ENCODE results near the gene DNAJB14. TPM values are rescaled to one million over a fixed set of nuclear protein-coding genes. Genes with fewer than 3 reads are reported as not detected.

Gene DNAJB14
- total RNA-seq, 4 donors from 2014 or later = 27.0 to 38.5 (median 31.7) TPM

- TF ChIP-seq POLR2A (IDR thresholded peaks at IDR 0.05) = no peak
- no peak for TF ChIP-seq CTCF (IDR thresholded peaks at IDR 0.05)
- no peak for TF ChIP-seq EP300 (IDR thresholded peaks at IDR 0.05)
- Histone ChIP-seq H3K9me3 (no peaks in the 10 kb centered on the region), H3K4me1 (peaks cover 0 to 7% (median 0%) of the 10 kb centered on the region in 4 donors), H3K36me3 (no peaks in the 10 kb centered on the region), H3K27ac (no peak overlapping the region), H3K4me3 (no peak overlapping the region), H3K27me3 (no peaks in the 10 kb centered on the region)
- WGBS, 2 donors = 56 to 65% methylated on average over 1 of the region's 1 CpG
- DNase-seq (ENCODE audit: low spot score in 2 of 2) = no peak
These were observed 90.7 kb downstream of the DNAJB14 start for GRCh38 chr4:99855678-99856077.

- Histone ChIP-seq H3K4me1 (peaks cover 0 to 7% (median 0%) of the 10 kb centered on the region in 4 donors), H3K27ac (no peak overlapping the region), H3K36me3 (no peaks in the 10 kb centered on the region), H3K4me3 (no peak overlapping the region), H3K27me3 (no peaks in the 10 kb centered on the region), H3K9me3 (no peaks in the 10 kb centered on the region)
- WGBS, 2 donors = 36 to 50% methylated on average over 1 of the region's 1 CpG
- TF ChIP-seq POLR2A (IDR thresholded peaks at IDR 0.05) (no peak), EP300 (IDR thresholded peaks at IDR 0.05) (no peak), CTCF (IDR thresholded peaks at IDR 0.05) (no peak)
- no peak for DNase-seq (ENCODE audit: low spot score in 2 of 2)
These were observed 92.4 kb downstream of the DNAJB14 start for GRCh38 chr4:99853999-99854398.

DNA sequence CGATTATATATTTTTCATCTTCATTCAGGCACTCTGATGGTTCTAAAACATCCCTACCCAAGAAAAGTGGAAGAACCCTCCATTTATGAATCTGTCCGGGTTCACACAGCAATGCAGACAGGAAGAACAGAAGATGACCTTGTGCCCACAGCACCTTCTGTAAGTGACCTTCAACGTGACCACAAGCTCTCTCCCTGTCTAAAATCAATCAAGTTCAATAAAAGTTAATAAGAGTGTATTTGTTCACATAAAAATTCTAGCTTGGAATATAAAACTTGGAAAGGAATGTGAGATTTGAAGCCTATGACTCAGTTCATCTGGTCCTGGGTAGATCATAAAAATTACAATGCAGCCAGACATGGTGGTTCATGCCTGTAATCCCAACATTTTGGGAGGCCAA is 93.2 kb downstream of the DNAJB14 start:
- Histone ChIP-seq H3K4me1 (peaks cover 0 to 7% (median 0%) of the 10 kb centered on the region in 4 donors), H3K9me3 (no peaks in the 10 kb centered on the region), H3K27me3 (no peaks in the 10 kb centered on the region), H3K27ac (no peak overlapping the region), H3K4me3 (no peak overlapping the region), H3K36me3 (no peaks in the 10 kb centered on the region)
- DNase-seq (ENCODE audit: low spot score in 2 of 2) = no peak
- WGBS, 2 donors = 78 to 81% methylated on average over 3 of the region's 3 CpGs
- no peak for TF ChIP-seq CTCF (IDR thresholded peaks at IDR 0.05)
- TF ChIP-seq POLR2A (IDR thresholded peaks at IDR 0.05) = no peak
- no peak for TF ChIP-seq EP300 (IDR thresholded peaks at IDR 0.05)

DNA sequence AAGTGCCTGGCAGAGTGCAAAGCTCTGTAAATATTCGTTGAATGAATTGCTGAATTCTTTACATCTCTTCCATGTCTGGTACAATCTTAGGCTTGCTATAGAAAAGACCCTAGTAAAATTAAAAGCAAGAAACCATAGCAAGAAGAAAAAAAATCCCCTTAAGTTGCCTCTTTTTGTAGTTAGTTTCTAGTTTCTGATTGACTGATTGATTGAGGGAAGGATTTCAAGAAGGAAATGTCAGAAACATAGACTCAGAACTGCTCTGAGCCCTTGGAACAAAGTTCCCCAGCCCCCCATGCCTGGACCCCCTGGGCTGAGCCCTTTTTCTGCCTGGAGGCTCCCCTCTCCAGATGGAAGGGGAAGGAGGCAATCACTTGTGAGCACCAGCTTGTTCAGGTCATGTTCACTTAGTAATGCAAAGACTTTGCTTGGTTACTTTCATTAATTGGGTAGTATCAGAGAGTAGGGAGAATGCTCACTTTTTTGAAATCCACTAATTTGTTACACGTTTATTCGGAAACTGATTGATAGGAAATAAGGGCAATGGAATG is 94.1 kb downstream of the DNAJB14 start:
- TF ChIP-seq EP300 (IDR thresholded peaks at IDR 0.05) (no peak), CTCF (IDR thresholded peaks at IDR 0.05) (no peak), POLR2A (IDR thresholded peaks at IDR 0.05) (no peak)

DNA sequence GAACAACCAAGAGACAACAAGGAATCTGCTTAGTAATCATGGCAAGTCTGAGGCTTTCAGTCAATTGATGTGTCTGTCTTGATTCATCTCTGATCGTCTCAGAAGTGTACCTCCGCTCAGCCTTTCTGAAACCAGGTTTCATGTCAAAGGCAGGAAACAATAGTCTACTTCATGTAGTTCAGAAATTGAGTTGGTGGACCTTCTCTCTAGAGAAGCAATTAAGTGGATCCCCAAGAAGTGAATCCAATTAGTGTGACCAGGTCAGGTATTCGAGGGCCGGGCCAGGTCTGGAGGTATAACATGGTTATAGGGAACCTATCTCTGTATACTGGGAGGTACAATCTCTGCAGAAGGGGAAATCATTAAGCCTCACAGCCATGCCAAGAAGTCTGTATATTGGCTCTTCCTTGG is 97.8 kb downstream of the DNAJB14 start:
- WGBS, 2 donors = 88 to 93% methylated on average over 4 of the region's 4 CpGs
- Histone ChIP-seq H3K27me3 (no peaks in the 10 kb centered on the region), H3K27ac (no peak overlapping the region), H3K36me3 (no peaks in the 10 kb centered on the region), H3K4me3 (no peak overlapping the region), H3K4me1 (no peaks in the 10 kb centered on the region), H3K9me3 (no peaks in the 10 kb centered on the region)
- TF ChIP-seq CTCF (IDR thresholded peaks at IDR 0.05) (no peak), POLR2A (IDR thresholded peaks at IDR 0.05) (no peak), EP300 (IDR thresholded peaks at IDR 0.05) (no peak)
- no peak for DNase-seq (ENCODE audit: low spot score in 2 of 2)

More for the DNA sequence above, 94.1 kb downstream of the DNAJB14 start:
- Histone ChIP-seq H3K36me3 (no peaks in the 10 kb centered on the region), H3K27me3 (no peaks in the 10 kb centered on the region), H3K27ac (no peak overlapping the region), H3K4me1 (peaks cover 0 to 7% (median 0%) of the 10 kb centered on the region in 4 donors), H3K9me3 (no peaks in the 10 kb centered on the region), H3K4me3 (no peak overlapping the region)
- 90 to 92% methylated on average over 3 of the region's 3 CpGs for WGBS, 2 donors
- DNase-seq (ENCODE audit: low spot score in 2 of 2) = no peak
